Kidney capillary endothelial cell (primary cell): ENCODE results near the gene LBHD2.

Experiments used
- DNase-seq: peaks from one replicate; pipeline ENCODE4 v3.0.0-alpha.2; 2018; ENCODE audit warnings: low spot score

The LBHD2 gene

DNA sequence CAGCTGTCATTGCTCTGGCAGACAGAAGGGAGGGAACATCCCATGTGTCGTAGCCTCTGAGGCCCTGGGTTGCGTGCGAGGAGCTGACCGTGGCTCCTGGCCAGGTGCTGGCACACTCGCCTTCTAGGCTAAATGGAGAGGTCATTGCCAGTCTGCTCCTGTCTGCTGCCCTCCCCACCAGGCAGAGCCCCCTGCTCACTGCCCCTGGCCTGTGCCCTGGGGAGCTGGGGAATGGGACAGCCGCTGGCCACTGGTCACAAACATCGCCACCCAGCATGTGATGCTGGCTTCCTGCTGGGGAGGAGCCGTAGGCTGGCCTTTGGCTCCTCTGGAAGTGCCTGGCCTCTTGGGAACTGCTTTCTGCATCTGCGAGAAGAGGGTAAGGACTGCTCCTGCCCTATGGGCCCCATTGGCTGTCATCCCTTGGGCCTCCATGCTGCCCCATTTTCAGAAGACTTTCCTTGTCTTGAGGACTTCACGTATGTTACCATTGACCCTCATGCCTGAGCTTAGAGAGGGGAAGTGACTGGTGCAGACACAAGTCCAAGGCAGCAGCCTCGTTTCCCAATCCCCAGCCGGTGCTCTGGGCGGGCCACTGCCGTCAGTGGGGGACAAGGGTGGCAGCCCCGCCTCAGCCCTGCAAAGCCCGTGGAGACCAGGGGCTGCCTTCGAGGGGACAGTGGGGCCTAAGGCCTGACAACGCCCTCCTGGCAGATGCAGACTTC lies 37.3 kb downstream of the LBHD2 start:
- no peak for DNase-seq

DNA sequence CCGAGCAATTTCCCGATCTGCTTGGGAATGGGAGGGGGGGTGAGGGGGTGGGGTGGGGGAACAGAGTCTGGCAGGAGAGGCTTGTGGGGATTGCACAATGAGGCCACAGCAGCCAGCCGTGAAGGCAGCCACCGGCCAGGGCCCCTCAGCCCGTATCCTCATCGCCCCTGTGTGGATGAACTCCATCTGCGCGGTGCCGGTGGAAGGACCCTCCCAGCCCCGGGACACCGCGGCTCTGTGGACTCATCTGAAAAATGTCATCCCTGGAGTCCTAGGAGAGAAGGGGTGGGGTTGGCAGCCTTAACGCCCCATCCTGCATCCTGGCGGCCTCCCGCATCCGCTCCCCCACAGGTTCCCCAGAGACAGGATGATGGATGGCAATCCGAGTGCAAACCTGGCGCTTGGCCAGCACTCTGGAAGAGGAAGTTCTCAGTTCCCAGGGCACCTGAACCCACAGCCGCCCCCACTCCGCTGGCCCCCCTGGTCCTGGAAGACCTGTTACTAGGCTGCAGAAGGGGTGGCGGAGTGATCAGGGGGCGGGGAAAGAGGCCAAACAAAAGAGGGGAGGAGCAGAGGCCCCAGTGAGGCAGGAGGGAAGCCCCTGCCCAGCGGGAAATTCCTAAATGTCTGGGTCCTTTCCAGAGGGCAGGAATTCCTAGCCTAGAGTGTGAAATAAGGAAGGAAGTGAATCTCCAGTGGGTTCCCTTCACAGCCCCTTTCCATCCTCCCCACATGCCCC lies 38.0 kb downstream of the LBHD2 start:
- peak; percentile 97 for DNase-seq

DNA sequence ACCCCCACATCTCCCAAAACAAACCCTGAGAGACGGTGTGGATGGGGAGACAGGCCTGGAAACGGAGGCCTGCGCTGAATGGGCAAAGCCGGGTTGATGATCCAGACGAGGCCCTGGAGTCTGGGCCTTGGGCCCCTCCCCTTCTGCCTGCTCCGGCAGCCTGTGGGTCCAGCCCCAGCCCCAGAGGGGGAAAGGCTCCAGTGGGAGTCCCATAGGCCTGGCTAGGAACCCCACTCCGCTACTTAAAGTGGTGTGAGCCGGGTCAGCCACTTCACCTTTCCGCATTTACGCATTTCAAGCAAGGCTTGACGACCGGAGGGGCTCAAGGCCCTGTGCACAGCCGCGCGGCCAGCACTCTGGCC lies 38.6 kb downstream of the LBHD2 start:
- no peak for DNase-seq

DNA sequence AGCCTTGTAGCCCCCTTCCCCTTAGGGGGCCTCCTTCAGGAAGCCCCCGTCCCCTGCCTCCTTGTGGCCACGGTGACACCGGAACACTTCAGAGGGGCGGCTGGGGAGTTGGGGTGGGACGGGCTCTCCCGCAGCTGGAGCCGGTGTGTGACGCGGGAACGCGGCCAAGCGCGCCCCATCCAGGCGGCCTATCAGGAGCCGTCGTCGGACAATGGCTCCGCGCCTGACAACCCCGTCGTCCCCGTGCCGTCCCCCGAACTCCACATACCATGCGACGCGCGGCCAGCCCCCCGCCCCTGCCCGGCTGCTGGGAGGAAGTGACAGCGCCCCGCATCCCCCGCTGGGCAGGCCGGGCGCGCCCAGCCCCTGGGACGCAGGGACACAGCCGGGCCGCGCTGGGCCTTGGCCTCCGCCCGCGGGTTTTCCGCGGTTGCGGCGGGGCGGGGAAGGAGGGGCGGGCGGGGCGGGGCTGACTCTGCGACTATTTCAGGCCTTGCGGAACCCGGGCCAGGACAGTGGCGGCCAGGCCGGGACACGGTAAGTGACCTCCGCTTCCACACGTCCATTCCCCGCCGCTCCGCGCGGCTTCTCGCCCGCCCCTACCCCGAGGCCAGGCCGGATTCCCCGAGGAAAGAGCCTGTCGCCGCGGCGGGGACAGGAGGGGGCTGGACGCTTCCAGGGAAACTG lies 39.1 kb downstream of the LBHD2 start, which contains the start of gene TNFAIP2:
TNFAIP2 (plus strand) TSS at position 515 of the 687 bp plus-strand sequence. CDS start 2,997 bp downstream, outside the sequence.
- DNase-seq, result no peak

DNA sequence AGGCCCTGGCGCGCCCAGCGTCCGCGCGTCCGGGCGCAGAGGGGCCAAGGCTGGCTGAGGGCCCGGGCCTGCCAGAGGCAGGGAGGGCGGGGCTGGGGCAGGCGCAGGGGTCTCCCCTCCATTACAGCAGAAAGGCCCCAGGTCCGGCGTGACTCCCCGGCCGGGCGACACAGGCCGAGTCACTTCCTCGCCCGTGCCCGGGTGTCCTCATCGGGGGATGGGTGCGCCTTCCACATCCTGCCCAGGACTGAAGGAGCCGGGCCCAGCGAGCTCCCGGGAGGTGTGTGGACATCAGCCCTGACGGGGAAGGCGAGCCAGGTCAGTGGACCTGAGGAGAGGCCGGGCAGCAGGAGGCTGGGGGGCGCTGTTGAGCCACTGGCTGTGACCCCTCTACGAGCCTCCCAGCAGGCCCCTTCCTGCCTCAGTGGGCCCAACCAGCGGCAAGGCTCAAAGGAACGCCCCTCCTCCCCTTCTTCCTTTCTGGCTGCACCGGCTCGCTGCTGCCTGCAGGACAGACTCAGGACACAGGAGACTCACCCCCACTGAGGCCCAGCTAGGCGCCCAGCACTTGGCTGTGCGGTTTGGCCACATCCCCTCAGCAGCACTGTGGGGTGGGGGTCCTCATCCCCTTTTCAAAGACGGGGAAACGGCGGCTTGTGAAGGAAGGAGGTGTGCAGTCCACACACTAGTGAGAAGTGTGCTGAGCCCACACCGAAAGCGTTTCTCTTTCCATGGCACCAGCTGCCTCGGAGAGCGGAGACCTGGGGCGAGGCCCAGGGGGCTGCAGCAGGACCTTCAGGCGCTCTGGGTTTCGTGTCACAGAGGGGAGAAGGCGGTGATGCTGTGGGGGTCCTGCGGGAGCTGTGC lies 39.9 kb downstream of the LBHD2 start:
- DNase-seq, result peak; percentile 79

DNA sequence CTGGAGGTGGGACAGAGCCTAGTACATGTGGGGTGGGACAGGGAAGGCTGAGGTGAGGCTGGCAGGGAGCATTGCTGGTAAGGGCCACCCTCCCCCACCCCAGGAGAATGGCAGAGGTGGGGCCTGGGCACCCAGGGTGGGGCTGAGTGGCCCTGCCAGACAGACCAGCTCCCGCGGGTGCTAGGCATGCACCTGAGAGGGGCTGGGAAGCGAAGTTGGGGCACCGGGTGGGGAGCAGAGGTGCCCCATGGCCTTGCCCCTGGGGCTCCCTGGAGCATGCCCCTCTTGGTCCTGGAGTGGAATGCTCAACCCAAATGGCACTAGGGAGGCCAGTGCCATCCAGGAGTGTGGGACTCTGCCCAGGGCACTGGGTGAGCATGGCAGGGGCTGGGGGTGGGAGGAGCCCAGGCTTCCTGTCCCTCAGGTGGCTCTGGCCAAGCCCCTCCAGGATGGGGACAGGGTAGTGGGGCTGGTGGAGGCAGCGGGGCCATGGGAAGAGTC lies 40.5 kb downstream of the LBHD2 start:
- DNase-seq, result no peak

DNA sequence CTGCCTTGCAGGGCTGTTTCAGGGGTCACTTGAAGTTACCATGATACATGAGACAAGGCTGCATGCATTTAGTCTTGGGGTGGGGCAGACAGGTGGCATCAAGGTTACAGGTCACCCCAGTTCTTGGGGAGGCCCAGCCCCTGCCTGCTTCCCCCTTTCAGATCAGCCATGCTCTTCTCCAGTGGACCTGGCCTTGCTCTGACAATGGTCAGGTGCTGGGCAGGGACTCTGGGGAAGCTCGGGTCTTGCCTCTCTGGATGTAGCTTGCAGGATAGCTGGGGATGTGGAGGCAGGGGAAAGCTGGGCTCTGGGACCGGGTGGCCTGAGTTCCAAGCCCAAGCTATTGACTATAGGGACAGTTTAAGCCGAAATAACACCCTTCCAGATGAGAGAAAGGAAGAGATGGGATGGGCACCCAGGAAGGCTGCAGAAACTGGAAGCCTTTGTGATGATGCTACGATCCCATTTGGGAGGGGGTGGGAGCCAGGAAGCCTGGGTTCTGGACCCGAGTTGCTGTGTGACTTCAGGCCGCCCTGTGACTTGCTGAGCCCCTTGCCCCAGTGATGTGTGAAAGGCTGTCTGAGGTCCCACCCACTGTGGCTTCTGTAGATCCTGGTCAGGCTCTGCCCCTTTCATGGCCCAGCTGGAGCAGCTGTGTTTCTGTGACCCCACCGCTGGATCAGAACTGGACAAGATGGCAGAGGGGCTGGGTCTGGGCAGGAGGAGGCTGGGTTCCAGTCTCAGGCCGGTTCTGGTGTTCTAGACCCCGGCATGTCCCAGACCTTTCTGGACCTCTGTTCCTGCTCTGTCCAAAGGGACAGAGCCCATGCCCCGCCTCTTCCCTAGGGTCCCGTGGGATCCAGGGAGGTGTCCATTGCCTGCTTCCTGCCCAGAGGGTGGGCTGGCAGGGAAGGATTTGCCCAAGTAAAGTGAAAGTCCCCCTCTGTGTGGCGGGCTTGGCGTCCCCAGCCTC lies 41.4 kb downstream of the LBHD2 start:
- DNase-seq, result no peak

DNA sequence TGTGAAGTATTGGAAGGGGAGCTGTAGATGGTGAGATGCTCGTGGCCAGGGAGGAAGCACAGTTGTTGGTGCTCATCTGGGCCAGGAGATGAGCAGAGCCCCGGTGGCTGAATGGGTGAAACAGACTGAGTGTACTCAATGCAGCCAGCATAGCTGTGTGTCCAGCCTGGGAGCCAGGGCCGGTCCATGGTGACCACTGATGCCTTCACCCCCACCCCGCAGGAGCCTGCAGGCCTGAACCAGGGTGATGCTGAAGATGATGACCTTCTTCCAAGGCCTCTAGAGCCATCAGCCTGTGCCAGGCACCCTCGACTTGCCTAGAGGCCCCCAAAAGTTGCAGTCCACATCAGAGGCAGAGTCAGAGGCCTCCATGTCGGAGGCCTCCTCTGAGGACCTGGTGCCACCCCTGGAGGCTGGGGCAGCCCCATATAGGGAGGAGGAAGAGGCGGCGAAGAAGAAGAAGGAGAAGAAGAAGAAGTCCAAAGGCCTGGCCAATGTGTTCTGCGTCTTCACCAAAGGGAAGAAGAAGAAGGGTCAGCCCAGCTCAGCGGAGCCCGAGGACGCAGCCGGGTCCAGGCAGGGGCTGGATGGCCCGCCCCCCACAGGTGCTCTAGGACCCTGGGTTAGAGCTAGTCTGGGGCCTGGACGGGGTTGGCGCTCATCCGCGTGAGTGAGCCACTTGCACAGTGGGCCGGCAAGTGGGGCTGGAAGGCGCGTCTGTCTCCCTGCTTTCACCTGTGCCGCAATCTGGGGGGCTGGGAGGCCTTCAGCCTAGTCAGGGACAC lies 42.3 kb downstream of the LBHD2 start:
- no peak for DNase-seq

DNA sequence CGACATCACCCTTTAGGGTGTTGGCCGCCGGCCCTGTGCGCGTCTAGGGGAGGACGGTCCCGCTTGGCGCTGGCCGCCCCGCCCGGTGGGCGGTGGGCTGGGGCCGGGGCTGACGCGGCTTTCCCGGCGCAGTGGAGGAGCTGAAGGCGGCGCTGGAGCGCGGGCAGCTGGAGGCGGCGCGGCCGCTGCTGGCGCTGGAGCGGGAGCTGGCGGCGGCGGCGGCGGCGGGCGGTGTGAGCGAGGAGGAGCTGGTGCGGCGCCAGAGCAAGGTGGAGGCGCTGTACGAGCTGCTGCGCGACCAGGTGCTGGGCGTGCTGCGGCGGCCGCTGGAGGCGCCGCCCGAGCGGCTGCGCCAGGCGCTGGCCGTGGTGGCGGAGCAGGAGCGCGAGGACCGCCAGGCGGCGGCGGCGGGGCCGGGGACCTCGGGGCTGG lies 42.9 kb downstream of the LBHD2 start:
- DNase-seq, result no peak

DNA sequence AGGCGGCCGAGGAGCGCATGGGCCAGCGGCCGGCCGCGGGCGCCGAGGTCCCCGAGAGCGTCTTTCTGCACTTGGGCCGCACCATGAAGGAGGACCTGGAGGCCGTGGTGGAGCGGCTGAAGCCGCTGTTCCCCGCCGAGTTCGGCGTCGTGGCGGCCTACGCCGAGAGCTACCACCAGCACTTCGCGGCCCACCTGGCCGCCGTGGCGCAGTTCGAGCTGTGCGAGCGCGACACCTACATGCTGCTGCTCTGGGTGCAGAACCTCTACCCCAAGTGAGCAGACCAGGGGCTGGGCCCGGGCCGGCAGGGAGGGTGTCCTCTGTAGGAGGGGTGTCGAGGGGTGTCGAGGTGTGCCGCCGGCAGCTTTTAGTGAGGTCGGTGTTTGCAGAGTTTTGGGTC lies 43.3 kb downstream of the LBHD2 start:
- DNase-seq, result no peak

DNA sequence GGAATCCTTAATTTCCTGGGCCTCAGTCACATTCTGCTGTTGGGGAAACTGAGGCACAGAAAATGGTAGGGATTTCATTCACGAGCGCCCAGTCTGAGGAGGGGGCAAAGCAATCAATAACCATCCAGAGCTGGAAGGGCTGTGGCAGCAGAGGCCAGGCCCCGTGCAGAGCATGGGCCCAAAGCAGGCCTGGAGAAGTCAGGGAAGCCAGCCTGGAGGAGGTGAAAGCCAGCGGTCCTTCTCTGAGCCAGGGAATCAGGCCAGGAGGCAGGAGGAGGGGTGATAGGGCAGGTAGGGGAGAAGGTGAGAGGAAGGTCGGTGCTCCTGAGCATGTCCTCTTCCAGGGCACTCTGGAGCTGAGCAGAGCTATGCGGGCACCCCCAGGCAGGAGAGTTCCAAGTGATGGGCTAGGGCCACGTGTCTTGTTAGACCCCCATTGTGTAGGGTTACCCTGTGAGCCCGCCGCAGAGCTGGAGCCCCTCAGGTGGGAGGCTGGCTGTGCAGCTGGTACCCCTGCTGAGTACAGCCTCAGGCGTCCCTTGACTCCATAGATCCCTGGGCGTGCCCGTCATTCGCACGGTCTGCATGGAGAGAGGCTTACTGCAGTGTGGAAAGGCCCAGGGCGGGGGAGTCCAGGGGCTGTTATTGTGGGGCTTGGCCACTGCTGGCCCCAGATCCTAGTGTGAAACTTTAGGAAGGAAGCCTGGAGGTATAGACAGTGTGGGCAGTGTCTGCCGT lies 44.0 kb downstream of the LBHD2 start:
- no peak for DNase-seq

DNA sequence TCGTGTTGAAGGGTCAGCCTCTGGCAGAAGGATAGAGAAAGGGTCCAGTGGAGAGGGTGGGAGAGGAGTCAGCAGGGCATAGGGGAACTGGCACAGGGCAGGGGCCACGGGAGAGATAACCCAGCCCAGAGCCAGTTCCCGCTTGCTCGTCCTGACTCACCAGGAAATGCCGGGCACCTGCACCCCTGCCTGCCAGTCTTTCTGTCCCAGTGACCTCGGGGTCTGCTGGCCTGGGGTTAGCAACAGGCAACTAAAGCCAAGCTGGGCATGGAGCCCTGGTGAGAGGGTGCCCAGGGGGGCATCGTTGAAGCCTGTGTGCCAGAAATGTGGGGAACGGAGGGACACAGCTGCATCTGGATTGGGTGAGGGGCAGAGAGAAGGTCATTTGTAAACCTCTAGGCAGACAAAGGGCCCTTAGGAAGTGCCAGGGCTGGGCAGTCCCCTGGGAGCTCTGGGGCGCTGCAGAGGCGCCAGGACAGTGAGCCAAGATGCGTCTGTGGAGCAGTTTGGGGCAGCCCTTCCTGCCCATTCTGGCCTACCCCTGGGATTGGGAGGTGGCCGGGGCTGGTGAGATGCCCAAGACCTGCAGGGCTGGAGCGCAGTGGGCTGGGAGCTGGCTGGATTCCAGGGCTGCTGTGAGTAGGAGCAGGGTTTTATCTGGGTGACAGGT lies 44.8 kb downstream of the LBHD2 start:
- no peak for DNase-seq

DNA sequence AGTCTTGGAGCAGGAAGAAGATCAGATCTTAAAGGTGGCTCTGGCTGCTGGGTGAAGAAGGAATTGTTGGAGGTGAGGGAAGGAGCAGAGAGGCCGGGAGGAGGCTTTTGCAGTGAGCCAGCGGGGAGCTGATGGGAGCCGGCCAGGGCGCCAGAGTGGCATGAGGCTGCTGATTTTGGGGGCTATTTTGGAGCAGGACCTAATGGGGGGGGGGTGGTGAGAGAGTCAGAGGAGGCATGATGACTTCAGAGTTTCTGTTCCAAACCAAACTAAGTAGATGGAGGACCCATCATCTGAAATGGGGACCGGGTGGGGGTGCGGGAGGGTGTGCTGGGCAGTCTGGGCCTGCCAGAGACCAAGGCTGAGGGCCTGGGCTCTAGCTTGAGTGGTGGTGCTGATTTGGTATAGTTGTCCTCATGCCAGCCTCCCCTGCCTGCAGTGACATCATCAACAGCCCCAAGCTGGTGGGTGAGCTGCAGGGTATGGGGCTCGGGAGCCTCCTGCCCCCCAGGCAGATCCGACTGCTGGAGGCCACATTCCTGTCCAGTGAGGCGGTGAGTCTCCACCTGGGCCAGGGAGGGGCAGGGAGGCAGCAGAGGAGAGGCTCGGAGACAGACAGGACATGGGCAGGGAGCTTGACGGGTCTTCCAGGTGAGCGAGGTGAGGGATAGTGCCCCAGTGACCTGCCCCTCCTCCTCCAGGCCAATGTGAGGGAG lies 45.4 kb downstream of the LBHD2 start:
- no peak for DNase-seq

DNA sequence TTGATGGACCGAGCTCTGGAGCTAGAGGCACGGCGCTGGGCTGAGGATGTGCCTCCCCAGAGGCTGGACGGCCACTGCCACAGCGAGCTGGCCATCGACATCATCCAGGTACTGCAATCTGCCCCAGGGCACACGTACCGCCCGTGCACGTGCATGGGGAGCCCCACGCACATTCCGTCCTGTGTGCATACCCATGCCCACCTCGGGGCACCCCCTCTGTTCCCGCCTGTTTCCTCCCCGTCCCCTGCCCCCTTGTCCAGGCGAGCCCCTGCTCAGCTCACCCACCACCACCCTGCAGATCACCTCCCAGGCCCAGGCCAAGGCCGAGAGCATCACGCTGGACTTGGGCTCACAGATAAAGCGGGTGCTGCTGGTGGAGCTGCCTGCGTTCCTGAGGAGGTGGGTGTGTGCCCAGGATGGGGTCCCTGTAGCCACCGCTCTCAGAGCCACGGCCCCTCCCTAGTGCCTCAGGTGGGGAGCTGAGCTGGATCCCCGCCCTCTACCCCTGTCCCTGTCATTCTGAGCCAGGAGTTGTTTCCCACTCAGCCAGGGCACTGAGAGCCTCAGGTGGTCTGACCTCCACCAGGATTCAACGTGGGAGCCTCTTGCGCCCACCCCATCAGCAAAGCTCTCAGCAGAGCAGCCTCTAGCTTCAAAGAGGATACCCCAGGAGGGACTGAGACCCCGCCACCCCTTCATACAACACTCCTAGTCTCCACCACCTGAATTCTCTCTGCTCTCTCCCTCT lies 46.2 kb downstream of the LBHD2 start:
- DNase-seq, result no peak

DNA sequence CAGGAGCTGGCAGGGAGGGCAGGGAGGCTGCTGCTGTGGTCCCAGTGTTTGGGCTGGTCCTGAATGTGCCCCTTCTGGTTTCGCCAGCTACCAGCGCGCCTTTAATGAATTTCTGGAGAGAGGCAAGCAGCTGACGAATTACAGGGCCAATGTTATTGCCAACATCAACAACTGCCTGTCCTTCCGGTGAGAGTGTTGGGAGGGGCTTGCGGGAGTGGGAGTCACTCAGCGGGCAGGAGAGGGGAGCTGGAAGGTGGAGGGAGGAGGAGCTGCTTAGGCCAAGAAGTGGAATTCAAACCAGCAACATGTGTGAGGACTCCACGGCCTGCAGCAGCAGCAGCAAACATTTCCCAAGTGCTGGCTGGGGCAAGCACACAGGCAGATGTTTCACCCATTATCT lies 47.0 kb downstream of the LBHD2 start:
- no peak for DNase-seq

DNA sequence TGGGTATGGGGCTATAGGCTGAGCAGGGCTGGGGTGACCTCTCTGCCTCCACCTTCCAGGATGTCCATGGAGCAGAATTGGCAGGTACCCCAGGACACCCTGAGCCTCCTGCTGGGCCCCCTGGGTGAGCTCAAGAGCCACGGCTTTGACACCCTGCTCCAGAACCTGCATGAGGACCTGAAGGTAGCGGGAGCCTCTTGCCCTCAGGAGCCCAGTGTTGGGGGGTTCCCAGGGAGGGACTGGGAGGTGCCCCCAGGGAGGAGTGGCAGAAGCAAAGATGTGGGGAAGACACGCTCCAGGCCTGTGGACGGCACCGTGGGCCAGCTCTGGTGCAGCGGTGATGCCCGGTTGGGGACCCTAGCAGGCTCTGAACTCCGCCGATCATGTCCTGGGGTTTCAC lies 47.6 kb downstream of the LBHD2 start:
- DNase-seq, result no peak
